Heart right ventricle (tissue), 16 donors: ENCODE measurements around the gene OOEP. TPM values are rescaled to one million over a fixed set of nuclear protein-coding genes. Genes with fewer than 3 reads are reported as not detected.

Experiments used
- ATAC-seq, 8 donors: fragments of 200-7000 bp; cut with Tn5 transposase; one replicate each; pipeline ENCODE4 v1.9.1; 2020; ENCODE audit warnings: mild to moderate bottlenecking in 8 of 8, moderate library complexity in 8 of 8, moderate number of reproducible peaks in 1 of 8
- DNase-seq, 2 donors: peaks; one replicate each; pipeline ENCODE4 v3.0.0-alpha.2; 2020
- H3K27ac ChIP-seq, 10 donors: fragments of 200-600 bp; sonication (generic) in 2 of 10; one replicate each; pipeline versions ENCODE4 v1.5.0 to v1.8.0; 2020 to 2022; ENCODE audit warnings: mild to moderate bottlenecking in 3 of 10
- H3K27me3 ChIP-seq, 7 donors: fragments of 200-600 bp; one replicate each; pipeline ENCODE4 v1.8.0; 2021 to 2022; ENCODE audit warnings: mild to moderate bottlenecking in 2 of 7
- H3K36me3 ChIP-seq, 9 donors: fragments of 200-600 bp; sonication (generic) in 1 of 9; one replicate each; pipeline versions ENCODE4 v1.5.0 to v1.8.0; 2020 to 2022; ENCODE audit warnings: mild to moderate bottlenecking in 2 of 9
- H3K4me1 ChIP-seq, 9 donors: fragments of 200-600 bp; sonication (generic) in 1 of 9; one replicate each; pipeline versions ENCODE4 v1.5.0 to v1.8.0; 2020 to 2022; ENCODE audit warnings: mild to moderate bottlenecking in 4 of 9
- H3K4me3 ChIP-seq, 10 donors: fragments of 200-600 bp; sonication (generic) in 2 of 10; one replicate each; pipeline versions ENCODE4 v1.5.0 to v1.8.0; 2020 to 2022; ENCODE audit warnings: mild to moderate bottlenecking in 7 of 10, moderate library complexity in 2 of 10
- H3K9me3 ChIP-seq, 11 donors: fragments of 200-600 bp in 10 of 11; sonication (generic) in 2 of 11; one replicate each; pipeline versions ENCODE4 v1.5.0 to v1.8.0; 2013 to 2022; ENCODE audit warnings: mild to moderate bottlenecking in 2 of 11, control low read depth in 1 of 11, moderate library complexity in 1 of 11
- CTCF ChIP-seq, 9 donors: fragments of 200-600 bp; sonication (generic) in 2 of 9; IDR thresholded peaks; one replicate each; pipeline versions ENCODE4 v1.5.0 to v1.8.0; 2021 to 2022; ENCODE audit warnings: antibody characterized with exemption in 9 of 9, mild to moderate bottlenecking in 5 of 9, moderate library complexity in 1 of 9
- whole genome bisulfite sequencing, 2 donors: extraction: QIAGEN DNeasy Blood & Tissue Kit; methylation state at CpG; one replicate each; pipeline ENCODE4 v1.1.7; 2013; ENCODE audit warnings: inconsistent platforms in 1 of 2; 5-methylcytosine and 5-hydroxymethylcytosine counted together
- intact Hi-C, 10 donors: fragments of 100-400 bp; cut with DNase I; formaldehyde crosslinking; loops; one replicate each; pipeline versions ENCODE4 v1.11.1 to v1.14.2; 2022
- polyA plus RNA-seq, 2 donors: library from polyadenylated mRNA; stranded (reverse); fragments of 200-250 nt; gene quantifications; one replicate each; pipeline ENCODE4 v1.2.3, GENCODE V29; 2013
- total RNA-seq, 10 donors: library from RNA; stranded (reverse); fragmentation: NEBNext Ultra II Directional in 3 of 10; extraction: Animal tissue kit (Norgen Biotek cat#: 25700) in 3 of 10; gene quantifications; one replicate each; pipeline versions ENCODE4 v1.2.1 to v1.2.4, GENCODE V29; 2021 to 2023
- donor health status: Arrhythmogenic right ventricular cardiomyopathy.
- donor health status: ischemic (EF 13 %, LVEDD 7.1; RV severe dilation, severe dysfunction).
- donor health status: healthy with polysubstance abuse.
- donor health status: DM: no; HTN: yes; CAD: no.
- donor health status: DM: no; HTN: no; CAD: no.
- donor health status: ischemic (EF 25% LVEDD 6.9; RV normal size, moderate dysfunction).
- donor health status: ischemic (EF 25% LVEDD 5.7; RV mildly dilated, moderate dysfunction).
- donor health status: healthy.
- donor health status: DM: yes; HTN: yes; CAD: no.
- donor health status: Ischemic cardiomyopathy.
- donor health status: ischemic (EF 35%, LVEDD 5.7; RV mildly dilated, moderate dysfunction).
- donor health status: nonischemic (EF 11% LVEDD 7.7; RV severe dilation, severe dysfunction).
- donor health status: DM: yes; HTN: yes; CAD: no.
- donor health status: PGD.
- donor health status: ischemic (EF 29% LVEDD 5.4; RV normal size, mild dysfunction).
- donor health status: nonischemic (EF 23%, LVEDD 6.1; RV moderate dilation, normal function).

OOEP gene
- total and polyA plus RNA-seq, 12 donors: 0.03 TPM; not detected in 11

DNA sequence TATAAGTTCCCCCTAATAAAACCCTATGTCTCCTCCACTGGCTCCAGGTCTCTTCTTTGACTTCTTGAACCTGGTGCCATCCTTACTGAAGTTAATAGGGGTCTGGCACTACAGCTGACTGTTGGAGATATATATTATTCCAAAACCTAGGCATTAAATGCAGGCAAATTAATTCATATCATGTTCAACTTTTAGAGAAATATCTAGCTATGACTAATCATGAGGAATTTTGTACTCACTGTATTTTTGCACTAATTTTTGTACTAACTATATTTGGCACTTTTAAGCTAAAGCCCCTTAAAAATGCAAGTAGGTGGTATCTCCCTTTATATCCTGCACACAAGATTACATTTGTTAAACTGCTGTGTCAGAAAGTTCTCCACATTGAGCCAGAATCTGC, 26.5 kb downstream of the OOEP start:
- H3K27me3 ChIP-seq: peaks cover 0 to 22% (median 12%) of the 10 kb centered on the region in 7 donors
- no peak for DNase-seq
- intact Hi-C loops: loop anchor here in 1 of 10 donors (10.0 kb wide), 1 partner anchor 918 kb away; no protein-coding TSS in a partner anchor
- no peak for TF ChIP-seq CTCF (IDR thresholded peaks at IDR 0.05)
- H3K36me3 ChIP-seq: no peaks in the 10 kb centered on the region
- no peaks in the 10 kb centered on the region for H3K4me1 ChIP-seq
- ATAC-seq: no peak
- no peak overlapping the region for H3K27ac ChIP-seq
- H3K4me3 ChIP-seq: no peak overlapping the region
- no peaks in the 10 kb centered on the region for H3K9me3 ChIP-seq

GRCh38 chr6:73342174-73342573, 27.5 kb downstream of the OOEP start:
- no peaks in the 10 kb centered on the region for H3K9me3 ChIP-seq
- DNase-seq: no peak
- no peak overlapping the region for H3K27ac ChIP-seq
- peaks cover 0 to 12% (median 5%) of the 10 kb centered on the region in 7 donors for H3K27me3 ChIP-seq
- intact Hi-C loops: loop anchor here in 1 of 10 donors (10.0 kb wide), 1 partner anchor 917 kb away; no protein-coding TSS in a partner anchor
- no peaks in the 10 kb centered on the region for H3K4me1 ChIP-seq
- H3K36me3 ChIP-seq: no peaks in the 10 kb centered on the region
- no peak for ATAC-seq
- no peak overlapping the region for H3K4me3 ChIP-seq
- no peak for TF ChIP-seq CTCF (IDR thresholded peaks at IDR 0.05)
- 73 to 79% methylated on average over 5 of the region's 5 CpGs for WGBS, 2 donors

DNA sequence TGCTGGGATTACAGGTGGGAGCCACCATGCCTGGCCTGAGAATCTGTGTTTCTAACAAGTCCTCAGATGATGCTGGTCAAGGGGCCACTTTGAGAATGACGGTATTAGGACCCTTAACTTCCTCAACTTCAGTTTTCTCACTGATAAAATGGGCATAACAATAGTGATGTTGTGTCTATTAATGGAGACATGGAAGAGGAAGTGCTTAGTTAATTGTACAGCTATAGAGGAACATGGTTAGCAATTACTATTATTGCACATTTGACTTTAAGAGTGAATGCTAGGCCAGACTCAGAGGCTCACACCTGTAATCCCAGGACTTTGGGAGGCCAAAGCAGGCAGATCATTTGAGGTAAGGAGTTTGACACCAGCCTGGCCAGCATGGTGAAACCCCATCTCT, 28.4 kb downstream of the OOEP start:
- Histone ChIP-seq H3K4me1 (no peaks in the 10 kb centered on the region), H3K27me3 (peaks cover 0 to 5% (median 4%) of the 10 kb centered on the region in 7 donors), H3K27ac (no peak overlapping the region), H3K4me3 (no peak overlapping the region), H3K36me3 (no peaks in the 10 kb centered on the region), H3K9me3 (no peaks in the 10 kb centered on the region)
- WGBS, 2 donors: 59 to 74% methylated on average over 1 of the region's 1 CpG
- intact Hi-C loops: loop anchor here in 1 of 10 donors (10.0 kb wide), 1 partner anchor 917 kb away; no protein-coding TSS in a partner anchor
- no peak for TF ChIP-seq CTCF (IDR thresholded peaks at IDR 0.05)
- ATAC-seq (no peak), DNase-seq (no peak)

DNA sequence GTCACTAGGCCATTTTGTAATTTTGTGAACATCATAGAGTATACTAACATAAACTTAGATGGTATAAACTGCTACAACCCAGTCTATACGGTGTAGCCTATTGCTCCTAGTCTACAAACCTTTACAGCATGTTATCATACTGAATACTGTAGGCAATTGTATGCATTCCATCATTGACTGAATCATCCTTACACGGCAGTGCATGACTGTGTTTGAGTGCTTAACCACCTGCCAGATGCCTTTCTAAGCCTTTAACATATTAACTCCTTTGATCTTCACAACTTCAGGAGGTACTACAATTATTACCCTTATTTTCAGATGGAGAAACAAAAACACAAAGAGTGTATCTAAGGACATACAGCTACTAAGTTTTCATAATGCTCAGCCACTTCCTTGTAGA, 29.6 kb downstream of the OOEP start:
- no peak for TF ChIP-seq CTCF (IDR thresholded peaks at IDR 0.05)
- intact Hi-C loops: loop anchor here in 1 of 10 donors (10.0 kb wide), 1 partner anchor 915 kb away; no protein-coding TSS in a partner anchor
- Histone ChIP-seq H3K9me3 (no peaks in the 10 kb centered on the region), H3K36me3 (no peaks in the 10 kb centered on the region), H3K4me1 (no peaks in the 10 kb centered on the region), H3K27ac (no peak overlapping the region), H3K4me3 (no peak overlapping the region), H3K27me3 (peaks cover 0 to 7% (median 0%) of the 10 kb centered on the region in 7 donors)
- WGBS, 2 donors: 54 to 55% methylated on average over 2 of the region's 2 CpGs
- DNase-seq (no peak), ATAC-seq (no peak)
